Nephron (organoid): ENCODE results near the gene SLC39A10.
A peak's percentile ranks its signal among the peaks of the same experiment; 100 is the strongest.

Source experiments
- H3K27ac Mint-ChIP-seq, 3 experiments: 2 replicates each; pipeline ENCODE4 v1.8.0; 2020; ENCODE audit warnings: mixed read lengths in 3 of 3, mild to moderate bottlenecking in 2 of 3, moderate library complexity in 1 of 3
- H3K27me3 Mint-ChIP-seq: 2 replicates; pipeline ENCODE4 v1.8.0; 2021; ENCODE audit warnings: low read depth, mild to moderate bottlenecking, moderate library complexity, mixed read lengths
- H3K36me3 Mint-ChIP-seq: 2 replicates; pipeline ENCODE4 v1.8.0; 2020; ENCODE audit warnings: low read depth, mixed read lengths
- H3K4me1 Mint-ChIP-seq: 2 replicates; pipeline ENCODE4 v1.8.0; 2020; ENCODE audit warnings: mixed read lengths
- H3K4me3 Mint-ChIP-seq, 3 experiments: 2 replicates each; pipeline ENCODE4 v1.8.0; 2020; ENCODE audit warnings: mild to moderate bottlenecking in 3 of 3, mixed read lengths in 3 of 3, moderate library complexity in 2 of 3
- H3K9me3 Mint-ChIP-seq: 2 replicates; pipeline ENCODE4 v1.8.0; 2020; ENCODE audit warnings: mixed read lengths
- CTCF ChIP-seq, 3 experiments: fragments of 200-600 bp; sonication (generic); IDR thresholded peaks; one replicate each; pipeline ENCODE4 v1.5.0; 2021; ENCODE audit warnings: antibody characterized with exemption in 3 of 3; ENCODE audit not compliant: unreplicated experiment in 3 of 3

The SLC39A10 gene

GRCh38 chr2:195656859-195657633 is at the start of gene SLC39A10:
Gene SLC39A10, plus strand, starts transcription at chr2:195657226. Its CDS starts 22,817 bp downstream, at chr2:195680043.
- Mint-ChIP-seq H3K36me3 (no peaks in the 10 kb centered on the region), H3K4me3 (peak within 1 kb of the TSS; percentile 98 to 100 (median 99)), H3K9me3 (no peaks in the 10 kb centered on the region), H3K27ac (peak within 1 kb of the TSS; percentile 98 to 100 (median 100)), H3K27me3 (no peaks in the 10 kb centered on the region), H3K4me1 (peaks cover 25% of the 10 kb centered on the region)
- TF ChIP-seq CTCF (IDR thresholded peaks at IDR 0.05; ENCODE audit: unreplicated experiment in 3 of 3): no peak

GRCh38 chr2:195608768-195609454 is 48.1 kb upstream of the SLC39A10 start:
- no peak for TF ChIP-seq CTCF (IDR thresholded peaks at IDR 0.05; ENCODE audit: unreplicated experiment in 3 of 3)
- no peaks in the 10 kb centered on the region for H3K9me3 Mint-ChIP-seq
- H3K4me3 Mint-ChIP-seq: no peak overlapping the region
- H3K36me3 Mint-ChIP-seq: no peaks in the 10 kb centered on the region
- H3K4me1 Mint-ChIP-seq: peaks cover 19% of the 10 kb centered on the region
- H3K27me3 Mint-ChIP-seq: no peaks in the 10 kb centered on the region
- H3K27ac Mint-ChIP-seq: peak overlapping the region in 2 of 3 experiments; percentile 8 to 14

- Mint-ChIP-seq H3K36me3 (no peaks in the 10 kb centered on the region), H3K4me3 (no peak overlapping the region), H3K27me3 (no peaks in the 10 kb centered on the region), H3K4me1 (peaks cover 30% of the 10 kb centered on the region), H3K9me3 (no peaks in the 10 kb centered on the region), H3K27ac (peak overlapping the region in 2 of 3 experiments; percentile 48 to 66)
- TF ChIP-seq CTCF (IDR thresholded peaks at IDR 0.05; ENCODE audit: unreplicated experiment in 3 of 3): no peak
Measured at GRCh38 chr2:195610717-195611116, 46.3 kb upstream of the SLC39A10 start.

GRCh38 chr2:195612611-195613495 is 44.2 kb upstream of the SLC39A10 start:
- Mint-ChIP-seq H3K9me3 (no peaks in the 10 kb centered on the region), H3K36me3 (no peaks in the 10 kb centered on the region), H3K27ac (peak overlapping the region; percentile 89 to 96 (median 91)), H3K4me1 (peaks cover 32% of the 10 kb centered on the region), H3K27me3 (no peaks in the 10 kb centered on the region), H3K4me3 (peak overlapping the region; percentile 28 to 51 (median 43))
- no peak for TF ChIP-seq CTCF (IDR thresholded peaks at IDR 0.05; ENCODE audit: unreplicated experiment in 3 of 3)

GRCh38 chr2:195613922-195614321 is 43.1 kb upstream of the SLC39A10 start:
- TF ChIP-seq CTCF (IDR thresholded peaks at IDR 0.05; ENCODE audit: unreplicated experiment in 3 of 3): no peak
- Mint-ChIP-seq H3K27ac (peak overlapping the region; percentile 89 to 96 (median 91)), H3K27me3 (no peaks in the 10 kb centered on the region), H3K4me1 (peaks cover 27% of the 10 kb centered on the region), H3K9me3 (no peaks in the 10 kb centered on the region), H3K36me3 (no peaks in the 10 kb centered on the region), H3K4me3 (no peak overlapping the region)
